SK-N-SH (cell line): ENCODE data around the gene LGALS3BP. TPM values are rescaled to one million over a fixed set of nuclear protein-coding genes. Genes with fewer than 3 reads are reported as not detected.

Source experiments
- CTCF ChIA-PET: fragments of 300-600, 350-600 bp; formaldehyde crosslinking; extraction: SDS; loops from one replicate; lab custom pipeline; 2021; lab: Yijun Ruan, JAX
- POLR2A ChIA-PET: fragments of 350-600 bp; sonication (Branson Sonifier 250); formaldehyde crosslinking; extraction: SDS; loops from one replicate; lab custom pipeline; 2020; ENCODE audit warnings: antibody characterized with exemption, inconsistent platforms; lab: Yijun Ruan, JAX
- DNase-seq: peaks from one replicate; pipeline ENCODE4 v3.0.0; 2012
- H2AFZ ChIP-seq: fragments of 200-600 bp; sonication (generic); 2 replicates; pipeline ENCODE4 v1.8.1; 2016; ENCODE audit warnings: antibody characterized with exemption, mild to moderate bottlenecking, low read depth
- H3F3A ChIP-seq: fragments of 200-600 bp; sonication (generic); replicated peaks from 2 replicates; pipeline ENCODE3; 2016; ENCODE audit warnings: antibody characterized with exemption, mild to moderate bottlenecking; ENCODE audit not compliant: insufficient read depth
- H3K27ac ChIP-seq, 2 experiments: fragments of 200-500 bp in 1 of 2; fragments of 200-600 bp in 1 of 2; sonication (Bioruptor generic) in 1 of 2; sonication (generic), shearing (Covaris generic) in 1 of 2; 2 replicates each; pipeline versions ENCODE4 v1.5.1 to v1.6.1; 2014 to 2016; ENCODE audit warnings: low read depth in 2 of 2, inconsistent platforms in 1 of 2, low read length in 1 of 2, mild to moderate bottlenecking in 1 of 2, mixed read lengths in 1 of 2
- H3K27me3 ChIP-seq: fragments of 200-600 bp; sonication (generic), shearing (Covaris generic); 2 replicates; pipeline ENCODE4 v1.6.1; 2016; ENCODE audit warnings: mixed run types; ENCODE audit not compliant: insufficient read depth
- H3K36me3 ChIP-seq, 2 experiments: fragments of 200-500 bp in 1 of 2; fragments of 200-600 bp in 1 of 2; sonication (Bioruptor generic) in 1 of 2; sonication (generic) in 1 of 2; replicated peaks in 1 of 2; 2 replicates each; pipeline versions ENCODE3 to v1.5.1; 2014 to 2016; ENCODE audit warnings: low read length in 1 of 2, mild to moderate bottlenecking in 1 of 2; ENCODE audit not compliant: insufficient read depth in 2 of 2, control insufficient read depth in 1 of 2
- H3K4me1 ChIP-seq, 2 experiments: fragments of 200-500 bp in 1 of 2; fragments of 200-600 bp in 1 of 2; sonication (Bioruptor generic) in 1 of 2; sonication (generic), shearing (Covaris generic) in 1 of 2; 2 replicates each; pipeline versions ENCODE4 v1.5.1 to v1.6.1; 2014 to 2016; ENCODE audit warnings: low read depth in 1 of 2, low read length in 1 of 2, mixed run types in 1 of 2; ENCODE audit not compliant: insufficient read depth in 2 of 2, control insufficient read depth in 1 of 2
- H3K4me2 ChIP-seq: fragments of 200-600 bp; sonication (generic), shearing (Covaris generic); 2 replicates; pipeline ENCODE4 v1.6.1; 2017; ENCODE audit warnings: mixed run types
- H3K4me3 ChIP-seq, 2 experiments: fragments of 200-500 bp in 1 of 2; fragments of 200-600 bp in 1 of 2; sonication (Bioruptor generic) in 1 of 2; sonication (generic), shearing (Covaris generic) in 1 of 2; 2 replicates each; pipeline versions ENCODE4 v1.5.1 to v1.8.1; 2014 to 2016; ENCODE audit warnings: low read depth in 2 of 2, inconsistent platforms in 1 of 2, low read length in 1 of 2, mild to moderate bottlenecking in 1 of 2, mixed read lengths in 1 of 2, moderate library complexity in 1 of 2
- H3K79me2 ChIP-seq: fragments of 200-600 bp; sonication (generic); 2 replicates; pipeline ENCODE4 v1.8.1; 2017; ENCODE audit warnings: mild to moderate bottlenecking; ENCODE audit not compliant: insufficient read depth
- H3K9ac ChIP-seq: fragments of 200-600 bp; sonication (generic); 2 replicates; pipeline ENCODE4 v1.6.1; 2017; ENCODE audit warnings: mixed run types
- H3K9me2 ChIP-seq: fragments of 200-600 bp; sonication (generic); 2 replicates; pipeline ENCODE4 v1.6.1; 2017; ENCODE audit warnings: mixed run types
- H3K9me3 ChIP-seq: fragments of 200-600 bp; sonication (generic); 2 replicates; pipeline ENCODE4 v1.6.1; 2017; ENCODE audit warnings: mixed run types, mild to moderate bottlenecking, moderate library complexity
- H4K20me1 ChIP-seq: fragments of 200-600 bp; sonication (generic); 2 replicates; pipeline ENCODE4 v1.6.1; 2017; ENCODE audit warnings: mild to moderate bottlenecking, mixed run types; ENCODE audit not compliant: insufficient read depth
- EZH2phosphoT487 ChIP-seq: fragments of 200-600 bp; sonication (generic); IDR thresholded peaks from 2 replicates; pipeline ENCODE4 v1.6.1; 2017; ENCODE audit warnings: low read depth, mixed run types, mild to moderate bottlenecking, antibody characterized with exemption, moderate library complexity, borderline replicate concordance
- FOSL2 ChIP-seq: IDR thresholded peaks from 2 replicates; pipeline ENCODE4 v1.4.0; 2012; ENCODE audit warnings: low read depth, mild to moderate bottlenecking, moderate library complexity, borderline replicate concordance
- JUND ChIP-seq: IDR thresholded peaks from 2 replicates; pipeline ENCODE4 v1.4.0; 2012
- RAD21 ChIP-seq: IDR thresholded peaks from 2 replicates; pipeline ENCODE4 v1.6.1; 2012; ENCODE audit warnings: mild to moderate bottlenecking, low read length
- RCOR1 ChIP-seq: fragments of 150-350 bp; IDR thresholded peaks from 2 replicates; pipeline ENCODE4 v1.6.1; 2017; ENCODE audit warnings: antibody characterized with exemption, low read length
- RXRA ChIP-seq: IDR thresholded peaks from 2 replicates; pipeline ENCODE4 v1.4.0; 2012; ENCODE audit warnings: low read depth, mild to moderate bottlenecking, borderline replicate concordance
- YY1 ChIP-seq: IDR thresholded peaks from 2 replicates; pipeline ENCODE4 v1.4.0; 2012; ENCODE audit warnings: low read depth, mild to moderate bottlenecking
- WGBS: methylation state at CpG from one replicate; pipeline ENCODE4 v1.1.6; 2017; ENCODE audit warnings: low lambda C conversion rate; 5-methylcytosine and 5-hydroxymethylcytosine counted together
- polyA plus RNA-seq, 3 experiments: library from polyadenylated mRNA; depleted of rRNA; stranded (reverse); fragments of >200 nt; gene quantifications; 2 replicates each; pipeline ENCODE4 v1.2.3, GENCODE V29; 2012
- TF ChIP-seq, protein P1 (sequence below): IDR thresholded peaks from 2 replicates; pipeline ENCODE4 v1.6.1; 2012; ENCODE audit warnings: mild to moderate bottlenecking, low read depth, low read length, moderate library complexity
- TF ChIP-seq, protein P2 (sequence below): IDR thresholded peaks from 2 replicates; pipeline ENCODE4 v1.4.0; 2012; ENCODE audit warnings: low read depth, borderline replicate concordance
- TF ChIP-seq, protein P3 (sequence below): fragments of 150-350 bp; IDR thresholded peaks from 2 replicates; pipeline ENCODE4 v1.6.1; 2016; ENCODE audit warnings: mild to moderate bottlenecking, low read depth, low read length
- TF ChIP-seq, protein P4 (sequence below): fragments of 150-350 bp; IDR thresholded peaks from 2 replicates; pipeline ENCODE4 v1.6.1; 2017; ENCODE audit warnings: antibody characterized with exemption, low read length, low read depth, borderline replicate concordance
- TF ChIP-seq, protein P5 (sequence below): IDR thresholded peaks from 2 replicates; pipeline ENCODE4 v1.4.0; 2012; ENCODE audit warnings: low read depth, borderline replicate concordance

Gene LGALS3BP
- polyA plus RNA-seq, 1 of the 3 experiments (the other 2 are of a cell fraction), result 579 TPM

DNA sequence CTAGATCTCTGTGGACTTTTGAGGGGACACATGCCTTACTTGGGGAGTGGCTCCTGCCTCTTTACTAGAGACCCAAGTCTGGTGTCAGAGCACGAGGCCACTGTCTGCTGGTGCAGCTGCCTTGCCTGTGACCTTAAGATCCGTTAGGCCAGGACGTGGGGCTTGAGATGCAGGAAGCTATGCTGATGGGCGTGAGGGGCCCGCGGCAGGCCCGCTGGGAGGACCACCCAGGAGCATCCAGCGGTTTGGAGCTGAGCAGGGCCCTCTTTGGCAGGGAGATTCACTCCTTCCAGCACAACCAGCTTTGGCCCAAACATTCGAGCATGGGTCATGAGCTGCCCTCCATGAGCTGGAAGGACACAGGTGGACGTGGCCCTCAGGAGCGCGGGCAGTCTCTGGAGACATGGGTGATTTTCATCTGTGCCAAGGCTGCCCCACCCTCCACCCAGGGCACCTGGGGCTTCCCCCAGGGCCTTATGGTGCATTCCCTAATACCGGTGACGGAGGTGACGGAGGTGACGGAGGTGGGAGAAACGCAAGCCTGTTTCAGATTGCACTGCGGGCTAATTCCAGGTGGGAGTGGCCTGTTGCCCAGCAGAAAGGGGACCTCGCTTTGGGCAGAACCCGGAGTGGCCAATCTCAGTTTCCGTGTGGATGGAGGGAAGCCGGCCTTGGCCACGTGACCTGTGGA lies 12.7 kb downstream of the LGALS3BP start (continued):
- TF ChIP-seq, protein P1, sequence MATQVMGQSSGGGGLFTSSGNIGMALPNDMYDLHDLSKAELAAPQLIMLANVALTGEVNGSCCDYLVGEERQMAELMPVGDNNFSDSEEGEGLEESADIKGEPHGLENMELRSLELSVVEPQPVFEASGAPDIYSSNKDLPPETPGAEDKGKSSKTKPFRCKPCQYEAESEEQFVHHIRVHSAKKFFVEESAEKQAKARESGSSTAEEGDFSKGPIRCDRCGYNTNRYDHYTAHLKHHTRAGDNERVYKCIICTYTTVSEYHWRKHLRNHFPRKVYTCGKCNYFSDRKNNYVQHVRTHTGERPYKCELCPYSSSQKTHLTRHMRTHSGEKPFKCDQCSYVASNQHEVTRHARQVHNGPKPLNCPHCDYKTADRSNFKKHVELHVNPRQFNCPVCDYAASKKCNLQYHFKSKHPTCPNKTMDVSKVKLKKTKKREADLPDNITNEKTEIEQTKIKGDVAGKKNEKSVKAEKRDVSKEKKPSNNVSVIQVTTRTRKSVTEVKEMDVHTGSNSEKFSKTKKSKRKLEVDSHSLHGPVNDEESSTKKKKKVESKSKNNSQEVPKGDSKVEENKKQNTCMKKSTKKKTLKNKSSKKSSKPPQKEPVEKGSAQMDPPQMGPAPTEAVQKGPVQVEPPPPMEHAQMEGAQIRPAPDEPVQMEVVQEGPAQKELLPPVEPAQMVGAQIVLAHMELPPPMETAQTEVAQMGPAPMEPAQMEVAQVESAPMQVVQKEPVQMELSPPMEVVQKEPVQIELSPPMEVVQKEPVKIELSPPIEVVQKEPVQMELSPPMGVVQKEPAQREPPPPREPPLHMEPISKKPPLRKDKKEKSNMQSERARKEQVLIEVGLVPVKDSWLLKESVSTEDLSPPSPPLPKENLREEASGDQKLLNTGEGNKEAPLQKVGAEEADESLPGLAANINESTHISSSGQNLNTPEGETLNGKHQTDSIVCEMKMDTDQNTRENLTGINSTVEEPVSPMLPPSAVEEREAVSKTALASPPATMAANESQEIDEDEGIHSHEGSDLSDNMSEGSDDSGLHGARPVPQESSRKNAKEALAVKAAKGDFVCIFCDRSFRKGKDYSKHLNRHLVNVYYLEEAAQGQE, result no peak
- TF ChIP-seq, protein P2, sequence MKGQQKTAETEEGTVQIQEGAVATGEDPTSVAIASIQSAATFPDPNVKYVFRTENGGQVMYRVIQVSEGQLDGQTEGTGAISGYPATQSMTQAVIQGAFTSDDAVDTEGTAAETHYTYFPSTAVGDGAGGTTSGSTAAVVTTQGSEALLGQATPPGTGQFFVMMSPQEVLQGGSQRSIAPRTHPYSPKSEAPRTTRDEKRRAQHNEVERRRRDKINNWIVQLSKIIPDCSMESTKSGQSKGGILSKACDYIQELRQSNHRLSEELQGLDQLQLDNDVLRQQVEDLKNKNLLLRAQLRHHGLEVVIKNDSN, result no peak
- TF ChIP-seq, protein P3, sequence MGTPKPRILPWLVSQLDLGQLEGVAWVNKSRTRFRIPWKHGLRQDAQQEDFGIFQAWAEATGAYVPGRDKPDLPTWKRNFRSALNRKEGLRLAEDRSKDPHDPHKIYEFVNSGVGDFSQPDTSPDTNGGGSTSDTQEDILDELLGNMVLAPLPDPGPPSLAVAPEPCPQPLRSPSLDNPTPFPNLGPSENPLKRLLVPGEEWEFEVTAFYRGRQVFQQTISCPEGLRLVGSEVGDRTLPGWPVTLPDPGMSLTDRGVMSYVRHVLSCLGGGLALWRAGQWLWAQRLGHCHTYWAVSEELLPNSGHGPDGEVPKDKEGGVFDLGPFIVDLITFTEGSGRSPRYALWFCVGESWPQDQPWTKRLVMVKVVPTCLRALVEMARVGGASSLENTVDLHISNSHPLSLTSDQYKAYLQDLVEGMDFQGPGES, result no peak
- TF ChIP-seq EZH2phosphoT487 (no peak), RAD21 (no peak)
- TF ChIP-seq, all 33 proteins: peak for 0

DNA sequence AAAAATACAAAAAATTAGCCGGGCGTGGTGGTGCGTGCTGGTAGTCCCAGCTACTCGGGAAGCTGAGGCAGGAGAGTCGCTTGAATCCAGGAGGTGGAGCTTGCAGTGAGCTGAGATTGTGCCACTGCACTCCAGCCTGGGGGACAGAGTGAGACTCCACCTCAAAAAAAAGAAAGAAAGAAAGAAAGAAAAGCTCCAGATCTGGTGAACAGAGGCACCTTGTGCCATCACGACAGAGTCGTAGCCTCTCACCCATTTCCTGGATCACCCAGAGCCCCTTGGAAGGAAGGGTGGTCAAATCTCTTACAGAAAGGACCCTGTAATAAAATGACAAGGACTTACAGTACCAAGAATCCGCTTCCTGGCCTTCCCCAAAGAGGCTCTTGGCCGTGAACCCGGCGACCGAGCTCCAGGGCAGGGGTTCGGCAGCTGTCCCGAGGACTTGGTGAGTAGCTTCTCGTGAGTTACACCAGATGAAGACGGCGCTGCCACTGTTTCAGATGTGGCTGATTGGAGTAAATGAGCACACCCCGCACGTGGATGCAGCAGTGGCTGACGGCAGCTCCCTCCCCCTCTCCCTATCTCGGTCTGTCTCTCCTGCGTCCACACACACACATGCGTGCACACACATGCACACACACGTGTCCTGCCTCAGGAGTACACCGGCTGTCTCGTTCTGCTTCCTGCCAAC lies 13.5 kb downstream of the LGALS3BP start:
- Histone ChIP-seq H3K27me3 (no peaks in the 10 kb centered on the region), H3K4me3 (no peak overlapping the region), H3K9me2 (no peaks in the 10 kb centered on the region), H4K20me1 (no peaks in the 10 kb centered on the region), H3F3A (no peaks in the 10 kb centered on the region), H2AFZ (no peak overlapping the region), H3K36me3 (peaks cover 17 to 28% of the 10 kb centered on the region in 2 experiments), H3K27ac (no peak overlapping the region), H3K4me1 (peaks cover 0 to 13% of the 10 kb centered on the region in 2 experiments; a peak in 1 of 4 replicates), H3K9me3 (no peaks in the 10 kb centered on the region), H3K4me2 (no peak overlapping the region), H3K79me2 (no peaks in the 10 kb centered on the region), H3K9ac (no peak overlapping the region)
- CTCF ChIA-PET, result interaction anchor here (0.6 to 26.0 kb wide), 7 partner anchors 10 to 123 kb away, joined by 3 to 458 read pairs (median 7); partner anchors contain the start of gene LGALS3BP
- DNase-seq, result no peak
- TF ChIP-seq, protein P3, result no peak
- TF ChIP-seq, protein P4, sequence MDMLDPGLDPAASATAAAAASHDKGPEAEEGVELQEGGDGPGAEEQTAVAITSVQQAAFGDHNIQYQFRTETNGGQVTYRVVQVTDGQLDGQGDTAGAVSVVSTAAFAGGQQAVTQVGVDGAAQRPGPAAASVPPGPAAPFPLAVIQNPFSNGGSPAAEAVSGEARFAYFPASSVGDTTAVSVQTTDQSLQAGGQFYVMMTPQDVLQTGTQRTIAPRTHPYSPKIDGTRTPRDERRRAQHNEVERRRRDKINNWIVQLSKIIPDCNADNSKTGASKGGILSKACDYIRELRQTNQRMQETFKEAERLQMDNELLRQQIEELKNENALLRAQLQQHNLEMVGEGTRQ, result no peak
- TF ChIP-seq RAD21 (no peak), RCOR1 (no peak), FOSL2 (no peak), JUND (no peak), RXRA (no peak), YY1 (no peak)
- TF ChIP-seq, protein P5, sequence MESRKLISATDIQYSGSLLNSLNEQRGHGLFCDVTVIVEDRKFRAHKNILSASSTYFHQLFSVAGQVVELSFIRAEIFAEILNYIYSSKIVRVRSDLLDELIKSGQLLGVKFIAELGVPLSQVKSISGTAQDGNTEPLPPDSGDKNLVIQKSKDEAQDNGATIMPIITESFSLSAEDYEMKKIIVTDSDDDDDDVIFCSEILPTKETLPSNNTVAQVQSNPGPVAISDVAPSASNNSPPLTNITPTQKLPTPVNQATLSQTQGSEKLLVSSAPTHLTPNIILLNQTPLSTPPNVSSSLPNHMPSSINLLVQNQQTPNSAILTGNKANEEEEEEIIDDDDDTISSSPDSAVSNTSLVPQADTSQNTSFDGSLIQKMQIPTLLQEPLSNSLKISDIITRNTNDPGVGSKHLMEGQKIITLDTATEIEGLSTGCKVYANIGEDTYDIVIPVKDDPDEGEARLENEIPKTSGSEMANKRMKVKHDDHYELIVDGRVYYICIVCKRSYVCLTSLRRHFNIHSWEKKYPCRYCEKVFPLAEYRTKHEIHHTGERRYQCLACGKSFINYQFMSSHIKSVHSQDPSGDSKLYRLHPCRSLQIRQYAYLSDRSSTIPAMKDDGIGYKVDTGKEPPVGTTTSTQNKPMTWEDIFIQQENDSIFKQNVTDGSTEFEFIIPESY, result no peak
- POLR2A ChIA-PET, result interaction anchor here (0.9 to 1.3 kb wide), 3 partner anchors 12 to 84 kb away, joined by 3 to 4 read pairs (median 3); no protein-coding TSS in a partner anchor
- WGBS, result 98% methylated on average over 26 of the region's 26 CpGs
